Mammary epithelial cell (primary cell): ENCODE results near the gene ARID1B.

ENCODE experiments used
- CTCF ChIP-seq, 2 donors: IDR thresholded peaks in 1 of 2; conservative IDR thresholded peaks in 1 of 2; 2 replicates each; pipeline ENCODE4 v1.5.1; 2011 to 2012; ENCODE audit warnings: inconsistent platforms in 2 of 2, low read length in 2 of 2, mild to moderate bottlenecking in 2 of 2, control low read depth in 1 of 2, low read depth in 1 of 2; ENCODE audit not compliant: insufficient read depth in 1 of 2; ENCODE audit errors: extremely low read depth in 1 of 2
- EZH2 ChIP-seq: IDR thresholded peaks from 2 replicates; pipeline ENCODE4 v1.6.1; 2012; ENCODE audit warnings: low read length, inconsistent platforms, borderline replicate concordance

DNA sequence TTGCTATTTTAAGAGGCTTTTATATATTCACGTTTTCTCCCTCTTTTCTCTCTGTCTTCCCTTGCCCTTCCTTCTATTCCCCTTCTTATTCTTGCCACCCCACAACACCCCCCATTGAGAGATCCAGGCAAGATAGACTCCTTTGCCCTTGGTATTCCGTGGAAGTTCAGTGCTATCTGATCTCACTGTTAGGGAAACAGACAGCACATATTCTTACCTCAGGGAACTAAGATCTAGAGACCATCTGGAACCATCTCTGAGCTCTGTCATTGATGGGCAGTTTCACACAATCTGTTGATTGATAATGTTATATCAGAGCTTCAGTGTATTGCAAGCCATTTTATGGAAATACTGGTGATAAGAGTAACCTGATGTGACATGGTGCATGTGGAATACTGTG lies 228.8 kb downstream of the ARID1B start:
- no peak for TF ChIP-seq CTCF (conservative IDR thresholded peaks at IDR 0.05 in 1 of 2, IDR thresholded peaks at IDR 0.05 in 1 of 2; ENCODE audit: extremely low read depth in 1 of 2, insufficient read depth in 1 of 2, low read depth in 1 of 2, low read length in 2 of 2)
- TF ChIP-seq EZH2, result no peak
